Activated CD8-positive, alpha-beta T cell treated with anti-CD3 and anti-CD28 coated beads for 36 hours (primary cell): Measurements from ENCODE around the gene TYK2. TPM values are rescaled to one million over a fixed set of nuclear protein-coding genes. Genes with fewer than 3 reads are reported as not detected.

Source experiments
- ATAC-seq: fragments of 200-7000 bp; cut with Tn5 transposase; one replicate; pipeline ENCODE4 v1.10.0; 2021; ENCODE audit warnings: mild to moderate bottlenecking, moderate library complexity
- CTCF ChIA-PET: fragments of 350-600 bp; sonication (Branson Sonifier 250); formaldehyde crosslinking; loops from one replicate; lab custom pipeline; 2021; ENCODE audit warnings: antibody characterized with exemption; lab: Charles Lee
- POLR2A ChIA-PET: fragments of 350-600 bp; sonication (Branson Sonifier 250); formaldehyde crosslinking; loops from one replicate; lab custom pipeline; 2021; ENCODE audit warnings: antibody characterized with exemption; lab: Charles Lee
- DNase-seq: peaks from one replicate; pipeline ENCODE4 v3.0.0-alpha.2; 2020
- H3K27ac Mint-ChIP-seq: one replicate; pipeline ENCODE4 v1.8.0; 2021; ENCODE audit warnings: mild to moderate bottlenecking, mixed read lengths
- H3K27me3 Mint-ChIP-seq: one replicate; pipeline ENCODE4 v1.8.0; 2021; ENCODE audit warnings: mixed read lengths
- H3K36me3 Mint-ChIP-seq: one replicate; pipeline ENCODE4 v1.8.0; 2021; ENCODE audit warnings: low read depth, mixed read lengths
- H3K4me1 Mint-ChIP-seq: one replicate; pipeline ENCODE4 v1.8.0; 2021; ENCODE audit warnings: low read depth, mixed read lengths
- H3K4me3 Mint-ChIP-seq: one replicate; pipeline ENCODE4 v1.8.0; 2021; ENCODE audit warnings: mild to moderate bottlenecking, moderate library complexity, mixed read lengths
- H3K9me3 Mint-ChIP-seq: one replicate; pipeline ENCODE4 v1.8.0; 2021; ENCODE audit warnings: mixed read lengths
- CTCF ChIP-seq: fragments of 200-600 bp; IDR thresholded peaks from one replicate; pipeline ENCODE4 v1.8.0; 2022; ENCODE audit warnings: antibody characterized with exemption, mild to moderate bottlenecking
- intact Hi-C: fragments of 100-400 bp; cut with micrococcal nuclease; formaldehyde crosslinking; loops from one replicate; pipeline ENCODE4 v1.10.0; 2022
- total RNA-seq, 2 experiments: library from RNA; stranded (reverse); gene quantifications; one replicate each; pipeline ENCODE4 v1.2.3, GENCODE V29; 2021

TYK2 gene
- total RNA-seq, 2 experiments from 2014 or later = 143 TPM

GRCh38 chr19:10329555-10329954 lies 50.8 kb downstream of the TYK2 start:
- Mint-ChIP-seq H3K27ac (no peak overlapping the region), H3K4me3 (no peak overlapping the region), H3K4me1 (peaks cover 25% of the 10 kb centered on the region), H3K9me3 (no peaks in the 10 kb centered on the region), H3K27me3 (no peaks in the 10 kb centered on the region), H3K36me3 (peaks cover 49% of the 10 kb centered on the region)
- intact Hi-C loops = no loop called here
- DNase-seq = no peak
- ChIA-PET CTCF (interaction anchor here (1.7 kb wide), 1 partner anchor 60 kb away, joined by 10 read pairs; no protein-coding TSS in a partner anchor), POLR2A (interaction anchor here (0.6 to 3.2 kb wide), 9 partner anchors 8 to 71 kb away, joined by 3 to 17 read pairs (median 4); partner anchors contain the start of genes FDX2 and TYK2)
- ATAC-seq = no peak
- TF ChIP-seq CTCF = no peak

GRCh38 chr19:10328558-10329429 lies 51.6 kb downstream of the TYK2 start:
- no peaks in the 10 kb centered on the region for H3K27me3 Mint-ChIP-seq
- ChIA-PET POLR2A (interaction anchor here (2.2 to 3.2 kb wide), 2 partner anchors 8 to 37 kb away, joined by 4 to 17 read pairs; no protein-coding TSS in a partner anchor), CTCF (interaction anchor here (1.7 kb wide), 1 partner anchor 60 kb away, joined by 10 read pairs; no protein-coding TSS in a partner anchor)
- no peak overlapping the region for H3K4me3 Mint-ChIP-seq
- TF ChIP-seq CTCF = no peak
- H3K9me3 Mint-ChIP-seq = no peaks in the 10 kb centered on the region
- intact Hi-C loops = no loop called here
- peaks cover 19% of the 10 kb centered on the region for H3K4me1 Mint-ChIP-seq
- peaks cover 47% of the 10 kb centered on the region for H3K36me3 Mint-ChIP-seq
- DNase-seq = no peak
- ATAC-seq = no peak
- H3K27ac Mint-ChIP-seq = no peak overlapping the region

GRCh38 chr19:10327793-10328192 lies 52.6 kb downstream of the TYK2 start:
- ChIA-PET POLR2A (interaction anchor here (0.7 to 1.0 kb wide), 2 partner anchors 13 to 40 kb away, joined by 3 read pairs; partner anchors contain the start of gene FDX2), CTCF (interaction anchor here (0.9 kb wide), 1 partner anchor 64 kb away, joined by 3 read pairs; no protein-coding TSS in a partner anchor)
- intact Hi-C loops = no loop called here
- Mint-ChIP-seq H3K4me1 (peaks cover 14% of the 10 kb centered on the region), H3K27ac (no peak overlapping the region), H3K4me3 (no peak overlapping the region), H3K36me3 (peaks cover 43% of the 10 kb centered on the region), H3K27me3 (no peaks in the 10 kb centered on the region), H3K9me3 (no peaks in the 10 kb centered on the region)
- TF ChIP-seq CTCF = no peak
- no peak for DNase-seq
- ATAC-seq = no peak

- Mint-ChIP-seq H3K36me3 (peaks cover 40% of the 10 kb centered on the region), H3K9me3 (no peaks in the 10 kb centered on the region), H3K4me3 (no peak overlapping the region), H3K27ac (no peak overlapping the region), H3K4me1 (peaks cover 6% of the 10 kb centered on the region), H3K27me3 (no peaks in the 10 kb centered on the region)
- TF ChIP-seq CTCF = no peak
- no peak for ATAC-seq
- intact Hi-C loops = no loop called here
- no peak for DNase-seq
- ChIA-PET POLR2A (interaction anchor here (0.7 to 1.6 kb wide), 4 partner anchors 11 to 77 kb away, joined by 3 to 8 read pairs (median 4); partner anchors contain the start of genes CDC37 and FDX2), CTCF (interaction anchor here (1.2 to 1.6 kb wide), 3 partner anchors 63 to 75 kb away, joined by 3 to 8 read pairs (median 5); no protein-coding TSS in a partner anchor)
These were observed 54.6 kb downstream of the TYK2 start for GRCh38 chr19:10325732-10326131.
